DMS114 treated with DMSO at 0.1 percent for 48 hours (cell line): ENCODE measurements around the gene KCNK7.

Experiments used
- DNase-seq: peaks from one replicate; lab custom pipeline; 2025; ENCODE audit not compliant: unreplicated experiment; lab: John Stamatoyannopoulos, UW

KCNK7 gene

DNA sequence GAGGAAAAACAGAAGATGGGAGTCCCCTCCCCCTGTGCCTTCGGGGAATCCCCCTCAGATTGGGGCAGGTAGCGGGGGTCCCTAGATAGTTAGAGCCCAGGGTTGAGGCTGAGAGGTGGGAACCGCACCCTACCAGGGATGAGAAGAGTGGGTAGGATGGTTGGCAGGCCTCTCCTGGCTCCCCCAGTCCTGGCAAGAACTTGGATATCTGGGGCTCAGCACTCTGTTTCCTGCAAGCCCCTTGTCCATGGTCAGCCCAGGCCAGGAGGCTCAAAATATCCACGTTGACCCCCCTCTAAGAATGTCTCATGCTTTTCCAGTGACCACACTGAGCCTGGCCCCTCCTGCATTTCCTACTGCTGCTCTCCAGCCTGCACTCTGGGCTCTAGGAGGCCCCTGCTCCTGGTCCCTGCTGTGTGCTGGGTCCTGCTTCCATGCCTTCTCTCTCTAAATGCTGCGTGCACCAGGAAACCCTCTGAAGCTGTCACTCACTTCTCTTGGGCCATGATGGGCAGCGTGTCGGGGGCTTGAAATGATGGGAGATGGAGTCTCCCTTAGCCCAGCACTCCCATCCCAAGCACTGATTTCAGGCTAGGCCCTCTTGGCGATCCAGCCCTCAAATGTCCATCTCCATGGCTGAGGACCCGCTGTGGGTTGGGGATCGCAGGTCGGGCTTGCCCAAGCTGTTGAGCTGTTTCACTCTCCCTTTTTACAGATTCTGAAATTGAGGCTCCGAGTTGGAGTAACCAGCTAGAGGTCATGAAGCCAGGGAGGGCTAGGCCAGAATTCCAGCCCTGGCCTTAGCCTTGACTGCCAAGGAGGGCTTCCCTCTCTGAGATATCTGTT, 16.4 kb upstream of the KCNK7 start:
- DNase-seq: no peak

DNA sequence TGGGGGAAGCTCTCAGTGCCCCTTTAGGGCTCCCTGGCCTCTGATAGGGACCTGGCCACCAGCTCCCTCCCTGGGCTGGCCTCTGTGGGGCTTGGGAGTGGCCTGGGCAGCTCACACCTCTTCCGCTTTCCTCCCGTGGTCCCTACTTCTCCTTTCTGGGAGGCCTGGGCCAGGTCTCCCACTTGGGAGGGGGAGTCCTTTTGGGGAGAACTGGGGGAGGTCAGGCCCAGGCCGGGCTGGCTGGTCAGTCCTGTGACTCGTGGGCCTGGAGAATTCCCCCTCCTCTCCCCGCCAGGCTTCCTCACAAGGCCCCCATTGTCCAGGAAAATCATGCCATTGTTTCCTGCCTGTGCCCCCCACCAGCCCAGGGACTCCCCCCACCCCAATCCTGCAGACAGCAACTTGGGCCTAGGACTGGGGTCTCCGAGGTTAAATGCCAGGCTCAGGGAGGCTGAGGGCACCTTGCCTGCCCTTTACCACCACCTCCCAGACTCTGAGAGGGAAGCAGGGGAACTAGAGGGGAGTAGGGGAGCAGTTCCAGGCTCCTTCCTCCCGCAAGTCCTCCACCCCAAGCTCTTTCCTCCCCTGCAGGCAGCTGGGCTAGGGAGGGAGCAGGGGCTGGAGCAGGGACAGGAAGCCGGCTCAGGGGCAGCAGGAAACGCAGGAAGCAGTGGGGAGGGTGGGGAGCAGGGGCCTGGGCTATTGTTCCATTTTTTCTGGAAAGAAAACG, 15.6 kb upstream of the KCNK7 start:
- DNase-seq: no peak

DNA sequence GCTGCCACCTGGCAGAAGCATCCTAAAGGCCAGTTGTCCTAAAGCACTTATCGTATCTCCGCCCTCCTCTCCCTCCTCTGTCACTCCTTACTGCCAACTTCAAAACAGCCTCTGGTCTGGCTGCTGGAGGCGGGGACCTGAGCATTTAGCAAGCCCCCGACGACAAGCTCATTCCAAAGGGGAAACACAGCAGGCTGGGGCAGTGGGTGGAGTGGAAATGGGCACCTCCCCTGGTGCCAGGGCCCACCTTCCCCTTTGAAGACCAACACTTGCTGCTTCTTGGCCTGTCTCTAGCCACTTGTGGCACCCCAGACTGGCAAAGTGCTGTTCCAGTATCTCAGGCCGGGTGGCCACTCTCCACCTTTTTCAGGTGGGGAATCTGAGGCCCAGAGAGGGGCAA, 14.8 kb upstream of the KCNK7 start:
- DNase-seq: no peak

GRCh38 chr11:65609665-65610064, 14.1 kb upstream of the KCNK7 start:
- no peak for DNase-seq

GRCh38 chr11:65609229-65609628, 13.6 kb upstream of the KCNK7 start:
- no peak for DNase-seq

- DNase-seq: no peak
Measured at GRCh38 chr11:65607614-65608426, 12.2 kb upstream of the KCNK7 start.

GRCh38 chr11:65606876-65607613, 11.4 kb upstream of the KCNK7 start:
- no peak for DNase-seq

GRCh38 chr11:65604258-65604657, 8.7 kb upstream of the KCNK7 start:
- DNase-seq: no peak

GRCh38 chr11:65599955-65600246, 4.3 kb upstream of the KCNK7 start:
- no peak for DNase-seq

GRCh38 chr11:65599216-65599954, 3.8 kb upstream of the KCNK7 start:
- DNase-seq: no peak

DNA sequence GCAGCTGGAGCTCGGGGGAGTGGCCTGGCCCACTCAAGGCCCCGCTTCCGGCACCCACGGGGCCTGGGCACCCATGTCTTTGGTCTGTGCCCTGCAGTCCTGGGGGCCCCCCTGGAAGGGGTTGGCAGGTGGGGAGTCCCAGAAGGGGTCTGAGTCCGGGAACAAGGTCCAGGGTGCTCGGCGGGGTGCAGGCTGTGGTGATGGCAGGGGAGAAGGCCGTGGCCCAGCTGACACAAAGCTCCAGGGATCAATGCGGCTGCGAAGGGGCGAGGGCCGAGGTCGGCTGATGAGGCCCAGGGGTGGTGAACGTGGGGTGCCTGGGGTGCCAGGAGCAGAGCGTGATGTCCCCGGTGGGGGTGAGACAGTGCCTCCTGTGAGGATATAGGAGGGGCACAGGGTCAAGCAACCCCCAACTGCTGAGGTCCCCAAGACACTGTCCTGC, 2.7 kb upstream of the KCNK7 start:
- no peak for DNase-seq

GRCh38 chr11:65596520-65596919, 920 bp upstream of the KCNK7 start:
- no peak for DNase-seq

DNA sequence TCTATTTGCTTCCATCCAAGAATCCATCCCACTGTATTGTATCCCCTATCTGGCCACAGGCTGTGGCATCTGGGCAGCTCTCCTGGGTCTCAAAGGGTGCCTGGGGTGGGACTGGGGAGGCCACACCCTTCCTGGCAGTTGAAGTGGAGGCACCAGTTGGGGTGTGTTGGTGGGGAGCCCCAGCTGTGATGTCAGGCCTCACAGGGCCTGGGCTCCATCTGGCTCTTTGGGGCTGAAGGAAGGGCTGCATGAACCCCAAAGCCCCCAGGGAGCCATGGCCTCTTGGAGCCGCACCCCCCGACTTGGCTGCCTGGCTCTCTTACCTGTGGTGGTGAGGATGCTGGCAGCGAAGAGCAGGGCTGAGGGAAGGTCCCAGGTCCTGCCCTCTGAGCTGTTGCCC, 469 bp downstream of the KCNK7 start:
- no peak for DNase-seq

GRCh38 chr11:65593518-65594414, 1.8 kb downstream of the KCNK7 start:
- no peak for DNase-seq

DNA sequence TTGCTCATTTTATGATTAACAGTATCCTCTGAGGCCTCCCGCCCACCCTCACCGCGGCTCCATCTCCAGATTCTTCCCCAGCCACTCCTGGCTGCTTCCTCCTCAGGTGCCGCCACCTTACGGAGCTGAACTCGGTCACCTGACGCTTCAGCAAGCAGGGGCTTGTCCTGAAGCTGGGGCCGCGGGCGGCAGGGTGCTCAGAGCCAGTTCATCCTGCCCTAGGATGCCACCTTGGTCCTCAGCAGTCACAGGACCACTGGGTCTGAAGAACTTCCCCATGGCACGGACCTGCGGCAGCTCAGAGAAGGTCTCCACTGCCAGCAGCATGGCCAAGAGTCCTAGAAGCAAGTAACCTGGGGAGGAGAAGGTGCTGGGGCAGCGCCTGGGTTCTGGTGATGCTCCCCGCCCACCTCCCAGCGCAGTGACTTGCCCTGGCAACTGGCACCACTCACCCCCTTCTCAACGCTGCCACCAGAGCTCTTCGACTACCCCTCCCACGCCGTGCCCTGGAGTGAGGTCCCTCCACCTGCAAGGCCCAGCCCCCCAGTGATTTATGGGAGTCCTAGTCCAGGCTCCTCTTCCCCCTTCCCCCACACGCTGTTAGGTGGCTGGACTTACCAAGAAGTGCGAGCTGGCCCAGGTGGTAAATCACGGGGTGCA, 2.6 kb downstream of the KCNK7 start:
- DNase-seq: no peak

GRCh38 chr11:65591939-65592857, 3.4 kb downstream of the KCNK7 start:
- DNase-seq: no peak

DNA sequence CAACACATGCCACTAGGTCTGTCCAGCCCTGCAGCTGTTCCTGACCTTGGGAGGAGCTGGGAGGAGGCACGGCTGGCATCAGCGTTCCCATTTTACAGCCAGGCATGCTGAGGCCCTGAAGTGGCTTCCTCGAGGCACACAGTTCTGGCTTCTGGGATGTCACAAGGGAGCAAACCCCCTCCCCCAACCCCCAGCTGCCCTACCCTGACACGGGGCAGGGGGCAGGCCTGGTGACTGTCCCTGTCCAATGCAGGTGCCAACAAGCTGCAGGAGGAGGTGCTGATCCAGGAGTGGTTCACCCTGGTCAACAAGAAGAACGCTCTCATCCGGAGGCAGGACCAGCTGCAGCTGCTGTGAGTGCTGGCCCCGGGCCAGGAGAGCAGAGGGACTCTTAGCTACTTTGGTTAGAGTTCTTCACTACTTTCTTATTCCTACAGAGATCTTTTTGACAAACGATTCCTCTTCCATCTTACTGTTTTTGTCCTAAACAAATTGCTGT, 5.3 kb downstream of the KCNK7 start:
- DNase-seq: no peak
